PC-3 (cell line): Measurements from ENCODE around the gene CNTN4.

Experiments used
- EZH2 ChIP-seq: fragments of 300-600 bp; sonication (generic); IDR thresholded peaks from one replicate; pipeline ENCODE4 v1.6.1; 2017; ENCODE audit warnings: antibody characterized with exemption, mild to moderate bottlenecking, low read length; ENCODE audit not compliant: unreplicated experiment
- TF ChIP-seq, protein P1 (sequence below): fragments of 300-600 bp; sonication (generic); conservative IDR thresholded peaks from 2 replicates; pipeline ENCODE4 v1.5.1; 2017; ENCODE audit warnings: antibody characterized with exemption, low read depth, mild to moderate bottlenecking, low read length

DNA sequence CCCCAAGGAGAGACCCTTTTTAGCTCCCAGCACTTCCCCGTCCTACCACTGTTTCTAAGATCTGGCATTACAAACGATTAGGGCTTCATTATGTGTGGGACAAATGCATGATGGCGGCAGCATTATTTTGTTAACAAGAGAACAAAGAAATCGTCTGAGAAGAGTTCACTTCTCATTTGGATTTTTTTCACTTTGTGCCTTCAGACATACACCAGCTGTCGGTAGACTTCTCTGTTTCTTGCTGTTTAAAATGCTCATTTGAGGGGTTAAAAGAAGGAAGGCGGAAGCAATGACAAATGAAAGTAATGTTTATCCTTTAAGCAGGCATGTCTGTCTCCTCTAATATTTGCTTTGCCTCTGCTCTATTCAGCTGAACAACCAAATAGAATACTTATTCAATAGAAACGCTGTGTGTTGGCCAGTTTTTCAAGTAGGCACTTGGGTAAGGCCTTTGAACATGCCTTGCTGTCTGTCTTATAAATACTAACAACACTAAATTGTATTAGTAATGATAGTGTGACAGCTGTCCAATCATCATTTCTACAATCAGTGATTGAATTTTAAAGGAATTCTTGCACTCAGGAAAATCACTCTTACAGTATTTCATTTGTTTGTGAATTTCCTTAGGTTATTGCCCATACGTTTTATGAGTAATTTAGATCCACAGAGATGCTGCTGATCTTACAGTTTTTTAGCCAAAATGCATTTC lies 629.1 kb downstream of the CNTN4 start:
- no peak for TF ChIP-seq EZH2
- TF ChIP-seq, protein P1, sequence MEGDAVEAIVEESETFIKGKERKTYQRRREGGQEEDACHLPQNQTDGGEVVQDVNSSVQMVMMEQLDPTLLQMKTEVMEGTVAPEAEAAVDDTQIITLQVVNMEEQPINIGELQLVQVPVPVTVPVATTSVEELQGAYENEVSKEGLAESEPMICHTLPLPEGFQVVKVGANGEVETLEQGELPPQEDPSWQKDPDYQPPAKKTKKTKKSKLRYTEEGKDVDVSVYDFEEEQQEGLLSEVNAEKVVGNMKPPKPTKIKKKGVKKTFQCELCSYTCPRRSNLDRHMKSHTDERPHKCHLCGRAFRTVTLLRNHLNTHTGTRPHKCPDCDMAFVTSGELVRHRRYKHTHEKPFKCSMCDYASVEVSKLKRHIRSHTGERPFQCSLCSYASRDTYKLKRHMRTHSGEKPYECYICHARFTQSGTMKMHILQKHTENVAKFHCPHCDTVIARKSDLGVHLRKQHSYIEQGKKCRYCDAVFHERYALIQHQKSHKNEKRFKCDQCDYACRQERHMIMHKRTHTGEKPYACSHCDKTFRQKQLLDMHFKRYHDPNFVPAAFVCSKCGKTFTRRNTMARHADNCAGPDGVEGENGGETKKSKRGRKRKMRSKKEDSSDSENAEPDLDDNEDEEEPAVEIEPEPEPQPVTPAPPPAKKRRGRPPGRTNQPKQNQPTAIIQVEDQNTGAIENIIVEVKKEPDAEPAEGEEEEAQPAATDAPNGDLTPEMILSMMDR = no peak
